Pancreas (tissue), 10 donors: ENCODE measurements around the gene EMC10. TPM values are rescaled to one million over a fixed set of nuclear protein-coding genes. Genes with fewer than 3 reads are reported as not detected.

Experiments
- ATAC-seq, 4 donors: fragments of 200-7000 bp; cut with Tn5 transposase; one replicate each; pipeline versions ENCODE4 v1.8.0 to v1.9.1; 2020; ENCODE audit warnings: mild to moderate bottlenecking in 4 of 4, moderate library complexity in 4 of 4
- DNase-seq, 6 donors: peaks; one replicate each; pipeline ENCODE4 v3.0.0-alpha.2; 2020
- FAIRE-seq: peaks from 2 replicates; lab custom pipeline; 2012; peaks lifted over from hg19 to GRCh38; lab: Jason Lieb, UNC
- H3K27ac ChIP-seq, 4 donors: fragments of 200-600 bp; sonication (generic); 1 replicate in 3 of 4; 2 replicates in 1 of 4; pipeline versions ENCODE4 v1.5.0 to v1.8.0; 2020
- H3K27me3 ChIP-seq, 4 donors: fragments of 200-600 bp; one replicate each; pipeline ENCODE4 v1.8.0; 2021
- H3K36me3 ChIP-seq, 3 donors: fragments of 200-600 bp; sonication (generic) in 1 of 3; one replicate each; pipeline versions ENCODE4 v1.5.0 to v1.8.0; 2020 to 2021
- H3K4me1 ChIP-seq, 3 donors: fragments of 200-600 bp; one replicate each; pipeline ENCODE4 v1.8.0; 2021
- H3K4me3 ChIP-seq, 4 donors: fragments of 200-600 bp; sonication (generic) in 2 of 4; one replicate each; pipeline versions ENCODE4 v1.5.0 to v1.8.0; 2020 to 2021
- H3K9me3 ChIP-seq, 4 donors: fragments of 200-600 bp; one replicate each; pipeline ENCODE4 v1.8.0; 2021
- WGBS, 2 donors: extraction: QIAGEN DNeasy Blood & Tissue Kit; methylation state at CpG; one replicate each; pipeline ENCODE4 v1.1.7; 2013; 5-methylcytosine and 5-hydroxymethylcytosine counted together
- intact Hi-C, 3 donors: fragments of 100-400 bp; cut with DNase I; formaldehyde crosslinking; loops; one replicate each; pipeline versions ENCODE4 v1.11.1 to v1.14.2; 2022
- polyA plus RNA-seq, 2 donors: library from polyadenylated mRNA; stranded (reverse); fragments of 200-250 nt; gene quantifications; one replicate each; pipeline ENCODE4 v1.2.3, GENCODE V29; 2013
- total RNA-seq, 6 donors: library from RNA; stranded (reverse); fragmentation: NEBNext Ultra II Directional in 4 of 6; extraction: Animal tissue kit (Norgen Biotek cat#: 25700) in 4 of 6; gene quantifications; one replicate each; pipeline versions ENCODE4 v1.2.1 to v1.2.4, GENCODE V29; 2021 to 2023
- TF ChIP-seq, protein P1 (sequence below), 4 donors: fragments of 200-600 bp; sonication (generic) in 3 of 4; IDR thresholded peaks; one replicate each; pipeline versions ENCODE4 v1.5.0 to v1.8.0; 2021; ENCODE audit warnings: antibody characterized with exemption in 4 of 4
- donor health status: healthy with polysubstance abuse.
- donor health status: DM: no; HTN: no; CAD: no; lungs with moderate emphysema.
- donor health status: DM: no; HTN: no; CAD: no.
- donor health status: control.
- donor health status: control.
- donor health status: Bipolar disorder and iron deficiency.
- donor health status: DM: yes; HTN: yes; CAD: no.
- donor health status: DM: no; HTN: no; CAD: no.
- donor health status: DM: no; HTN: no; CAD: no.
- donor health status: DM: yes; HTN: yes; CAD: no.

The EMC10 gene
- total and polyA plus RNA-seq, 8 donors = 34.7 to 160 (median 69.9) TPM

DNA sequence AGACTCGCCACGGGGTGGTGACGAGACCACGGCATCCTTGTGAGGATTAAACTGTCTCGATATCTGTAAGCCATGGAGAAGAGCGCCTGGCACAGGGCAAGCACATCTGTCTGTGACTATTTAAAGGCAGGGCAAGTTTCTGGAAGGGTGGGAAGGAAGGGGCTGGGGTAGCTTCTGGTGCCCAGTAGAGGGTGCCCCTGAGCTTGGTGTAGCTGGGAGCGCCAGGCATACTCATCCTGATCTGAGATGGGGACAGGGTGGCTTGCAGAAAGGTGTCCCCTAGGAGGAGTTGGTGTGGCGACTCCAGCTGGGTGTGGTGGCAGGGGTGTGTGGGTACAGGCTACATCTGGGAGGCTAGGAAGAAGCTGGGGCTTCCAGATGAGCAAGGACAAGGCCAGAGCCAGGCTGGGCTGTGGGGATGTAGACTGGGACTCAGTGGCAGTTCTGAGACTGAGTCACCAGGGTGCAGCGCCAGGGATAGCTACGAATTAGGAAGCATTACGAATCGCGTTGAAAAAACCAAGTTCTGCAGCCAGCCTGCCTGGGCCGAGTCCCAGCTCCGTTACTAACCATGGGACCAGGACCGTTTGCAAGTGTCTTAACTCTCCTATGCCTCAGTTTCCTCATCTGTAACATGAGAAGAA lies 60.5 kb downstream of the EMC10 start:
- FAIRE-seq (no peak), DNase-seq (no peak), ATAC-seq (no peak)
- TF ChIP-seq, protein P1, sequence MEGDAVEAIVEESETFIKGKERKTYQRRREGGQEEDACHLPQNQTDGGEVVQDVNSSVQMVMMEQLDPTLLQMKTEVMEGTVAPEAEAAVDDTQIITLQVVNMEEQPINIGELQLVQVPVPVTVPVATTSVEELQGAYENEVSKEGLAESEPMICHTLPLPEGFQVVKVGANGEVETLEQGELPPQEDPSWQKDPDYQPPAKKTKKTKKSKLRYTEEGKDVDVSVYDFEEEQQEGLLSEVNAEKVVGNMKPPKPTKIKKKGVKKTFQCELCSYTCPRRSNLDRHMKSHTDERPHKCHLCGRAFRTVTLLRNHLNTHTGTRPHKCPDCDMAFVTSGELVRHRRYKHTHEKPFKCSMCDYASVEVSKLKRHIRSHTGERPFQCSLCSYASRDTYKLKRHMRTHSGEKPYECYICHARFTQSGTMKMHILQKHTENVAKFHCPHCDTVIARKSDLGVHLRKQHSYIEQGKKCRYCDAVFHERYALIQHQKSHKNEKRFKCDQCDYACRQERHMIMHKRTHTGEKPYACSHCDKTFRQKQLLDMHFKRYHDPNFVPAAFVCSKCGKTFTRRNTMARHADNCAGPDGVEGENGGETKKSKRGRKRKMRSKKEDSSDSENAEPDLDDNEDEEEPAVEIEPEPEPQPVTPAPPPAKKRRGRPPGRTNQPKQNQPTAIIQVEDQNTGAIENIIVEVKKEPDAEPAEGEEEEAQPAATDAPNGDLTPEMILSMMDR (IDR thresholded peaks at IDR 0.05) = no peak
- Histone ChIP-seq H3K36me3 (no peaks in the 10 kb centered on the region), H3K4me3 (no peak overlapping the region), H3K9me3 (no peaks in the 10 kb centered on the region), H3K27ac (no peak overlapping the region), H3K27me3 (peaks cover 0 to 10% (median 0%) of the 10 kb centered on the region in 4 donors), H3K4me1 (no peaks in the 10 kb centered on the region)
- WGBS, 2 donors = 65 to 77% methylated on average over 16 of the region's 16 CpGs
- intact Hi-C loops = no loop called here

DNA sequence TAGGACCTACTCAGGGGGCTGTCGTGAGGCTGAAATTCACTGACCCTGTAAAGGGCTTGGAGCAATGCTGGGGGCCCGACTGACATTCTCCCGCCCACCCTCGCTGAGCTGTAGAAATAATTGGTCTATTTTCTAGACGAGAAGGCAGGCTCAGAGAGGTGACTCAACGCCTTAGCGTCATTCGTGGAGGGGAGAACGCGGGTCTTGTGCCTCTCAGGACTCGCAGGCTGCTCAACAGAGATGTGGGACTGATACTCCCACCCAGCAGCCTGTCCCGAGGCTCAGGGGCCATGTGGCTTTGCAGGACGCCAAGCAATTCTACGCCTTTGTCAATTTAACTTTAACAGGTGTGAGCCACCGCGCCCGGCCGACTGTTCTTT lies 61.0 kb downstream of the EMC10 start:
- Histone ChIP-seq H3K27me3 (peaks cover 0 to 5% (median 0%) of the 10 kb centered on the region in 4 donors), H3K4me1 (no peaks in the 10 kb centered on the region), H3K36me3 (no peaks in the 10 kb centered on the region), H3K27ac (no peak overlapping the region), H3K4me3 (no peak overlapping the region), H3K9me3 (no peaks in the 10 kb centered on the region)
- intact Hi-C loops = no loop called here
- ATAC-seq (no peak), FAIRE-seq (no peak), DNase-seq (no peak)
- TF ChIP-seq, protein P1 (IDR thresholded peaks at IDR 0.05) = no peak
- 54 to 63% methylated on average over 18 of the region's 18 CpGs for WGBS, 2 donors

DNA sequence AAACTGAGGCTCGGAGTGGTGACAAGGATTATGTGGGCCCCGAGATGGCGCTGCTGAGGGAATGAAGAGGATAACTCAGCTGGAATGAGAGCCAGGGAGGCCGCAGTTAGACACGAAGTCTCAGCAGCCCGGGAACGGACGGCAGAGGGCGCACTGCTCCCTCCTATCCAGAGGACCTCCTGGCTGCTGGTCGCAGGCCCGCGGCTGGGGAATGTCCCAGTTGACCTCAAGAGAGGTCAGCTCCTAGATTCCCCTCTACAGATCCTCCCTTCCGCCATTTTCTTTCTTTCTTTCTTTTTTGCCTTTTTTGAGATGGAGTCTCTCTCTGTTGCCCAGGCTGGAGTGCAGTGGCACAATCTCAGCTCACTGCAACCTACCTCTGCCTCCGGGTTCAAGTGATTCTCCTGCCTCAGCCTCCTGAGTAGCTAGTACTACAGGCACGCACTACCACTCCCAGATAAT lies 61.5 kb downstream of the EMC10 start:
- FAIRE-seq (no peak), ATAC-seq (peak; percentile 46 to 91 (median 87)), DNase-seq (peak in 5 of 6 donors; percentile 41 to 87 (median 62))
- TF ChIP-seq, protein P1 (IDR thresholded peaks at IDR 0.05) = peak; percentile 28 to 79 (median 50)
- Histone ChIP-seq H3K4me1 (no peaks in the 10 kb centered on the region), H3K27me3 (no peaks in the 10 kb centered on the region), H3K36me3 (no peaks in the 10 kb centered on the region), H3K27ac (no peak overlapping the region), H3K9me3 (no peaks in the 10 kb centered on the region), H3K4me3 (no peak overlapping the region)
- intact Hi-C loops = no loop called here
- 13 to 15% methylated on average over 15 of the region's 15 CpGs for WGBS, 2 donors

Other genes starting within 250 kb of the EMC10 start
- gene KCNC3, start 147.1 kb upstream of the EMC10 start, total RNA-seq = 1 to 10 TPM; 2.4 to 4.6 (median 3.4) TPM
- gene KCNC3, start 147.1 kb upstream of the EMC10 start, polyA plus RNA-seq = 1 to 10 TPM; 4.8 to 7.1 TPM
- gene NAPSA, start 110.9 kb upstream of the EMC10 start, total RNA-seq = 1 to 10 TPM in 5 of 6 donors, under 1 TPM in 1; 0.78 to 3.2 (median 1.5) TPM
- gene NAPSA, start 110.9 kb upstream of the EMC10 start, polyA plus RNA-seq = 1 to 10 TPM; 4.1 to 4.6 TPM
- gene NR1H2, start 100.0 kb upstream of the EMC10 start, total RNA-seq = 10 to 100 TPM; 20.5 to 33.5 (median 25.6) TPM
- 10 to 100 TPM; 45.9 to 46.5 TPM for gene NR1H2, start 100.0 kb upstream of the EMC10 start, polyA plus RNA-seq
- 10 to 100 TPM in 4 of 6 donors, 1 to 10 TPM in 2; 9.5 to 16.7 (median 11.9) TPM for gene POLD1, start 92.2 kb upstream of the EMC10 start, total RNA-seq
- gene POLD1, start 92.2 kb upstream of the EMC10 start, polyA plus RNA-seq = 10 to 100 TPM; 36.1 to 45.5 TPM
- gene SPIB, start 57.6 kb upstream of the EMC10 start, total RNA-seq = 10 to 100 TPM in 1 of 6 donors, 1 to 10 TPM in 2, under 1 TPM in 3; 0.09 to 25.6 (median 1.2) TPM
- gene SPIB, start 57.6 kb upstream of the EMC10 start, polyA plus RNA-seq = 1 to 10 TPM in 1 of 2 donors, under 1 TPM in 1; 0.80 to 1.2 TPM
- 1 to 10 TPM in 2 of 6 donors, not detected in 4; 1.5 to 1.7 TPM for gene MYBPC2, start 43.6 kb upstream of the EMC10 start, total RNA-seq
- gene MYBPC2, start 43.6 kb upstream of the EMC10 start, polyA plus RNA-seq = under 1 TPM in 1 of 2 donors, not detected in 1; 0.02 TPM
- 1 to 10 TPM; 1.4 to 2.6 (median 1.9) TPM for gene GARIN5A, start 341 bp downstream of the EMC10 start, total RNA-seq
- 1 to 10 TPM; 2.1 to 2.3 TPM for gene GARIN5A, start 341 bp downstream of the EMC10 start, polyA plus RNA-seq
- gene JOSD2, start 34.7 kb downstream of the EMC10 start, total RNA-seq = 10 to 100 TPM in 5 of 6 donors, 1 to 10 TPM in 1; 8.0 to 23.3 (median 13.2) TPM
- 10 to 100 TPM; 25.1 to 41.2 TPM for gene JOSD2, start 34.7 kb downstream of the EMC10 start, polyA plus RNA-seq
- gene ASPDH, start 37.4 kb downstream of the EMC10 start, total RNA-seq = under 1 TPM in 2 of 6 donors, not detected in 4; 0.49 to 0.76 TPM
- gene ASPDH, start 37.4 kb downstream of the EMC10 start, polyA plus RNA-seq = 1 to 10 TPM; 1.6 to 4.6 TPM
- under 1 TPM; 0.09 to 0.79 (median 0.36) TPM for gene LRRC4B, start 91.9 kb downstream of the EMC10 start, total RNA-seq
- gene LRRC4B, start 91.9 kb downstream of the EMC10 start, polyA plus RNA-seq = 1 to 10 TPM in 1 of 2 donors, under 1 TPM in 1; 0.87 to 2.1 TPM
- gene SYT3, start 163.4 kb downstream of the EMC10 start, total RNA-seq = under 1 TPM; 0.09 to 0.63 (median 0.37) TPM
- under 1 TPM; 0.30 to 0.94 TPM for gene SYT3, start 163.4 kb downstream of the EMC10 start, polyA plus RNA-seq
- 1 to 10 TPM in 1 of 6 donors, under 1 TPM in 3, not detected in 2; 0.69 to 1.2 (median 0.92) TPM for gene C19orf81, start 172.9 kb downstream of the EMC10 start, total RNA-seq
- under 1 TPM in 1 of 2 donors, not detected in 1; 0.40 TPM for gene C19orf81, start 172.9 kb downstream of the EMC10 start, polyA plus RNA-seq
- gene SHANK1, start 243.3 kb downstream of the EMC10 start, total RNA-seq = under 1 TPM in 5 of 6 donors, not detected in 1; 0.06 to 0.69 (median 0.19) TPM
- gene SHANK1, start 243.3 kb downstream of the EMC10 start, polyA plus RNA-seq = under 1 TPM; 0.12 to 0.19 TPM
- gene CLEC11A, start 246.9 kb downstream of the EMC10 start, total RNA-seq = 10 to 100 TPM in 1 of 6 donors, 1 to 10 TPM in 5; 1.3 to 14.6 (median 2.5) TPM
- 1 to 10 TPM; 4.7 to 7.4 TPM for gene CLEC11A, start 246.9 kb downstream of the EMC10 start, polyA plus RNA-seq